HepG2 (cell line): ENCODE measurements around the gene GJC1. TPM values are rescaled to one million over a fixed set of nuclear protein-coding genes. Genes with fewer than 3 reads are reported as not detected.

Experiments
- BCL6 ChIP-seq: IDR thresholded peaks from 2 replicates; pipeline ENCODE4 v1.6.1; 2016; ENCODE audit warnings: missing genetic modification reagents, missing compliant biosample characterization
- GLI4 ChIP-seq: sonication (generic); formaldehyde crosslinking; IDR thresholded peaks from 2 replicates; pipeline ENCODE4 v1.5.1; 2020; ENCODE audit warnings: missing genetic modification reagents, mild to moderate bottlenecking, moderate library complexity, borderline replicate concordance
- GPBP1L1 ChIP-seq: sonication (generic); formaldehyde crosslinking; IDR thresholded peaks from 2 replicates; pipeline ENCODE4 v1.5.0; 2020; ENCODE audit warnings: mild to moderate bottlenecking, missing genetic modification reagents
- ISX ChIP-seq: sonication (generic); formaldehyde crosslinking; conservative IDR thresholded peaks from 2 replicates; pipeline ENCODE4 v1.5.0; 2020; ENCODE audit warnings: missing genetic modification reagents
- NR2F6 ChIP-seq, 2 experiments: IDR thresholded peaks; 2 replicates each; pipeline ENCODE4 v1.6.1; 2016; ENCODE audit warnings: antibody characterized with exemption in 1 of 2, mild to moderate bottlenecking in 1 of 2
- PBX2 ChIP-seq: IDR thresholded peaks from 2 replicates; pipeline ENCODE4 v1.6.1; 2016; ENCODE audit warnings: control low read depth
- PRDM10 ChIP-seq: sonication (generic); formaldehyde crosslinking; IDR thresholded peaks from 2 replicates; pipeline ENCODE4 v1.4.0; 2020; ENCODE audit warnings: low read depth, missing genetic modification reagents
- SNRNP70 ChIP-seq: fragments of 200-400 bp; formaldehyde crosslinking; IDR thresholded peaks from 2 replicates; pipeline ENCODE4 v1.6.1; 2017; ENCODE audit warnings: mild to moderate bottlenecking, low read depth, low read length, moderate library complexity
- SP4 ChIP-seq: sonication (generic); formaldehyde crosslinking; IDR thresholded peaks from 2 replicates; pipeline ENCODE4 v1.8.1; 2023; ENCODE audit warnings: mild to moderate bottlenecking, missing genetic modification reagents
- SPEN ChIP-seq: sonication (generic); formaldehyde crosslinking; IDR thresholded peaks from 2 replicates; pipeline ENCODE4 v1.5.1; 2020; ENCODE audit warnings: low read depth, mild to moderate bottlenecking, missing genetic modification reagents
- TCF7 ChIP-seq: sonication (generic); IDR thresholded peaks from 2 replicates; pipeline ENCODE4 v1.6.1; 2016; ENCODE audit warnings: antibody characterized with exemption, low read depth
- USF2 ChIP-seq, 2 experiments: sonication (generic) in 1 of 2; formaldehyde crosslinking in 1 of 2; IDR thresholded peaks; 2 replicates each; pipeline versions ENCODE4 v1.5.1 to v1.6.1; 2011 to 2020; ENCODE audit warnings: borderline replicate concordance in 1 of 2, low read depth in 1 of 2, low read length in 1 of 2, mild to moderate bottlenecking in 1 of 2, missing genetic modification reagents in 1 of 2, moderate library complexity in 1 of 2
- ZEB1 ChIP-seq: IDR thresholded peaks from 2 replicates; pipeline ENCODE4 v1.6.1; 2012; ENCODE audit warnings: mild to moderate bottlenecking, low read depth, inconsistent platforms; ENCODE audit not compliant: insufficient replicate concordance
- ZNF574 ChIP-seq: sonication (generic); formaldehyde crosslinking; IDR thresholded peaks from 2 replicates; pipeline ENCODE4 v1.4.0; 2020; ENCODE audit warnings: missing genetic modification reagents
- ZNF784 ChIP-seq: sonication (generic); formaldehyde crosslinking; IDR thresholded peaks from 2 replicates; pipeline ENCODE4 v1.5.1; 2020; ENCODE audit warnings: missing genetic modification reagents, mild to moderate bottlenecking, borderline replicate concordance
- polyA plus RNA-seq, 8 experiments: library from polyadenylated mRNA; depleted of rRNA in 3 of 8; stranded (reverse) in 7 of 8; unstranded in 1 of 8; fragments of >200 nt; fragmentation: Illumina TruSeq in 4 of 8; extraction: Trizol in 4 of 8; gene quantifications; 2 replicates each; pipeline versions ENCODE4 v1.2.1 to v1.2.3, GENCODE V29; 2011 to 2016; ENCODE audit warnings: low read depth in 4 of 8, missing spikeins in 1 of 8, mixed read lengths in 1 of 8; ENCODE audit not compliant: insufficient read depth in 1 of 8
- total RNA-seq, 5 experiments: library from RNA; depleted of rRNA; stranded (reverse); fragments of >200 nt; fragmentation: Illumina TruSeq; extraction: Trizol; gene quantifications; 2 replicates each; pipeline ENCODE4 v1.2.3, GENCODE V29; 2016; ENCODE audit warnings: low read depth in 1 of 5

GJC1 gene
- total and polyA plus RNA-seq, 2 of the 13 experiments (the other 11 are each of a cell fraction or from before 2014, with no cell fraction given), result 1.7 TPM

- TF ChIP-seq USF2 (IDR thresholded peaks at IDR 0.05; ENCODE audit: low read depth, low read length), result no peak
- TF ChIP-seq USF2 (CRISPR knock-in tag; IDR thresholded peaks at IDR 0.05; ENCODE audit: borderline replicate concordance), result no peak; the same call in 1 of the 2 replicates
- no peak for TF ChIP-seq ZNF784 (CRISPR knock-in tag)
- TF ChIP-seq BCL6 (CRISPR knock-in tag), result no peak
- TF ChIP-seq NR2F6 (IDR thresholded peaks at IDR 0.05), result no peak
- TF ChIP-seq NR2F6 (CRISPR knock-in tag; IDR thresholded peaks at IDR 0.05), result no peak
- peak; percentile 36; the same call in 1 of the 2 replicates for TF ChIP-seq ZNF574 (CRISPR knock-in tag)
- TF ChIP-seq SPEN (CRISPR knock-in tag), result no peak
- no peak; the same call in 1 of the 2 replicates for TF ChIP-seq PRDM10 (CRISPR knock-in tag)
- no peak for TF ChIP-seq SP4 (CRISPR knock-in tag)
- TF ChIP-seq ZEB1, result peak; percentile 59
- no peak for TF ChIP-seq GPBP1L1 (CRISPR knock-in tag)
- TF ChIP-seq PBX2 (CRISPR knock-in tag), result no peak
- TF ChIP-seq GLI4 (CRISPR knock-in tag), result peak; percentile 80; the same call in 1 of the 2 replicates
- no peak for TF ChIP-seq SNRNP70
- no peak for TF ChIP-seq ISX (CRISPR knock-in tag)
- no peak for TF ChIP-seq TCF7
These were observed 54.8 kb downstream of the GJC1 start (continued) for GRCh38 chr17:44775136-44775837.
